HUES6 (cell line): ENCODE results near the gene PCLO.

ENCODE experiments used
- H3K27ac ChIP-seq: 2 replicates; pipeline ENCODE4 v1.7.0; 2013; ENCODE audit warnings: low read depth, mild to moderate bottlenecking, low read length, inconsistent platforms
- H3K27me3 ChIP-seq: 2 replicates; pipeline ENCODE4 v1.6.1; 2013; ENCODE audit warnings: low read length; ENCODE audit not compliant: control insufficient read depth, insufficient read depth
- H3K36me3 ChIP-seq: 2 replicates; pipeline ENCODE4 v1.6.1; 2013; ENCODE audit warnings: low read length; ENCODE audit not compliant: control insufficient read depth, insufficient read depth
- H3K4me1 ChIP-seq: 2 replicates; pipeline ENCODE4 v1.6.1; 2013; ENCODE audit warnings: low read length; ENCODE audit not compliant: control insufficient read depth, insufficient read depth
- H3K4me3 ChIP-seq: 2 replicates; pipeline ENCODE4 v1.5.1; 2013; ENCODE audit warnings: low read depth, low read length
- H3K9ac ChIP-seq: one replicate; pipeline ENCODE4 v1.6.1; 2013; ENCODE audit warnings: mild to moderate bottlenecking, low read length
- H3K9me3 ChIP-seq: 2 replicates; pipeline ENCODE4 v1.6.1; 2013; ENCODE audit warnings: low read depth, low read length; ENCODE audit not compliant: control insufficient read depth, insufficient read depth

Gene PCLO

DNA sequence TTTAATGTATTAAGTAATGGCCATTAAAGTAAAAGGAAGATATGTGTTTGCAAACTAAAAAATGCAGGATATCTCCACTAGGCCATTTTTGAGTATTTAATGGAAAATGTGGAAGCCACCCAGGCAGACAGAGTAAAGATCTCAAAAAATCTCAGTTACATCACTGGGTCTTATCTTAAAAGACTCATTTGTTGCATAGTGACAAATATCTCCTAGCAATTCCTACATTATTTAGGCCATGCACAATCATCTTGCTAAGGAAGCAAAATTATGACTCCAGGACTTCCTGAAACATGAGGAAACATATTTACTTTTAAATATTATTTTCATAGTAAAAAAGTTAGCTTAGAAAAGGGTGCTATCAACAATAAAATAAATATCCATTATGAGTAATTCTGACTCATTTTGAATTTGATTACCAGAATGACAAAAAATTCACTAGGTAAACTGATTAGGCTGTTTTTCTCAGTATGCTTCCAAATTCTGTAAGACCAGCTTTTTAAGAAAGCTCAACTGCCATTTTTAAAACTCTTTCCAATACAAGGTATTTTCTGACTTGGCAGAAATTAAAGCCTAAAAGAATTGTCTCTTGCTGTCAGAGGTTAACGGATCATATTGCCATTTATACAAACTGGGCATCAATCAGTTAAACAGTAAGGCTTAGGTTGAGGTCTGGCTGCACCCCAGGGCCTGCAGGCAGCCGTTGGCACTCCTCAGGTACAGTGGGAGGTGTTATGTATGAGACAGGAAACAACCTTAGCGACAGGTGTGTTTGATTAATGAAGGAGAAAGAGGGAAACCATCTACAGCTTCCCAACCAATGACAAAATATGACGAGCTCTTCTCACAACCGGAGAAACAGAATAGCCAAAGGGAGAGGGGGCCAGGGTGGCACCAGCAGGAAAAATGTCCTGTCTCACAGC is 31.8 kb downstream of the PCLO start:
- Histone ChIP-seq H3K36me3 (no peaks in the 10 kb centered on the region), H3K9ac (no peak overlapping the region), H3K27me3 (no peaks in the 10 kb centered on the region), H3K4me1 (no peaks in the 10 kb centered on the region), H3K27ac (no peak overlapping the region), H3K9me3 (no peaks in the 10 kb centered on the region), H3K4me3 (no peak overlapping the region)

- no peaks in the 10 kb centered on the region for H3K9me3 ChIP-seq
- H3K27me3 ChIP-seq: no peaks in the 10 kb centered on the region
- no peak overlapping the region for H3K27ac ChIP-seq
- no peaks in the 10 kb centered on the region for H3K36me3 ChIP-seq
- H3K4me3 ChIP-seq: no peak overlapping the region
- H3K9ac ChIP-seq: no peak overlapping the region
- H3K4me1 ChIP-seq: no peaks in the 10 kb centered on the region
Observed at GRCh38 chr7:83130191-83130590, 32.5 kb downstream of the PCLO start.

GRCh38 chr7:83119494-83119893 is 43.2 kb downstream of the PCLO start:
- Histone ChIP-seq H3K4me3 (no peak overlapping the region), H3K9ac (no peak overlapping the region), H3K27me3 (no peaks in the 10 kb centered on the region), H3K27ac (no peak overlapping the region), H3K36me3 (no peaks in the 10 kb centered on the region), H3K9me3 (peaks cover 12% of the 10 kb centered on the region; the same call in 1 of the 2 replicates), H3K4me1 (peaks cover 15% of the 10 kb centered on the region)

- H3K27me3 ChIP-seq: no peaks in the 10 kb centered on the region
- H3K4me1 ChIP-seq: peaks cover 15% of the 10 kb centered on the region
- no peaks in the 10 kb centered on the region for H3K36me3 ChIP-seq
- H3K9ac ChIP-seq: no peak overlapping the region
- no peak overlapping the region for H3K4me3 ChIP-seq
- H3K27ac ChIP-seq: no peak overlapping the region
- H3K9me3 ChIP-seq: 0 out of 2 replicates have a peak, but pooled peaks cover 9% of the 10 kb centered on the region
Observed at GRCh38 chr7:83119026-83119382, 43.7 kb downstream of the PCLO start.

DNA sequence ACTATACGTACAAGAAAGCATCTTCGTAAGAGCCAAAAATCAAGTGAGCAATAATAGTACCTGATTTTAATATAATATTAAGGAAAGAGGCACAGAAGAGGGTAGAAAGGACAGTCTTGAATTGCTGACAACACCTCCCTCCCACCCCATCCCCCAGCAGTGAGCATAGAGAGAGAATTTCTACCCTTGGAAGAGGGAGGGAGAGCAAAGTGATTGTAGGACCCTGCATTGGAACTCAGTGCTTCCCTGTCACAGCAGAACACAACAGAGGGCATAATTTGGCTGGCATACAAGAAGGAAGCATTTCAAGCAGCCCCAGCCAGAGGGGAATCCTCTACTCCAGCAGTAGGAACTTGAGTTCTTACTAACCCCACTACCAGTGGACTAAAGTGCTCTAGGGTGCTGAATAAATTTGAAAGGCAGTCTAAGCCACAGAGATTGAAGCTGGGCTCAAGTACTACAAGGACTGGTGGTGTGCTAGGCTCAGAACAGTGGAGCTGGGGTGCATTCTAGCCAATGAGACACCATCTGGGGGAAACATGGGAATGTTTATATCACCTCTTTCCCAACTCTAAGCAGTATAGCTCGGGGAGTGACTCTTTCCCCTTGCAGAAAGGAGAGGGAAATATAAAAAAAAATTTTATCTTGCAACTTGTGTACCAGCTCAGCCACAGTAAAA is 44.2 kb downstream of the PCLO start:
- H3K27ac ChIP-seq: no peak overlapping the region
- H3K4me3 ChIP-seq: no peak overlapping the region
- H3K4me1 ChIP-seq: peaks cover 15% of the 10 kb centered on the region
- H3K27me3 ChIP-seq: no peaks in the 10 kb centered on the region
- 0 out of 2 replicates have a peak, but pooled peaks cover 7% of the 10 kb centered on the region for H3K9me3 ChIP-seq
- H3K36me3 ChIP-seq: no peaks in the 10 kb centered on the region
- H3K9ac ChIP-seq: no peak overlapping the region

GRCh38 chr7:83117466-83117865 is 45.2 kb downstream of the PCLO start:
- no peak overlapping the region for H3K27ac ChIP-seq
- H3K36me3 ChIP-seq: no peaks in the 10 kb centered on the region
- H3K4me1 ChIP-seq: peaks cover 15% of the 10 kb centered on the region
- no peak overlapping the region for H3K9ac ChIP-seq
- H3K4me3 ChIP-seq: no peak overlapping the region
- no peaks in the 10 kb centered on the region for H3K27me3 ChIP-seq
- 0 out of 2 replicates have a peak, but pooled peaks cover 3% of the 10 kb centered on the region for H3K9me3 ChIP-seq

DNA sequence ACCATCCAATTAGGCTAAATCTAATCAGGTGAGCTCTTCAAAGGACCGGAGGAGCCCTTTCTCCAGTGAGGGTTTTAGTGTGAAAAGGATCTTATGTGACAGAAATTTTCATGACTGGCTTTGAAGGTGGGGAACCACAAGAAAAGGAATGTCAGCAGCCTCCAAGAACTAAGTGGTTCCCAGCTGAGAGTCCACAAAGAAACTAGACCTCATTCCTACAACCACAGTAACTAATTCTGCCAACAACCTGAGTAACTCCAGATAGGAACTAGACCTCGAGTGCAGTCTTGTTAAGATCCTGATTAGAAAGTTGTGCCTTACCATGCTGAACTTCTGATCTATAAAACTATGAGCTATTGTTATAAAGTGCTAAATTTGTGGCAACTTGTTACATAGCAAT is 51.3 kb downstream of the PCLO start:
- no peak overlapping the region for H3K27ac ChIP-seq
- H3K9ac ChIP-seq: no peak overlapping the region
- no peaks in the 10 kb centered on the region for H3K9me3 ChIP-seq
- H3K4me3 ChIP-seq: no peak overlapping the region
- no peaks in the 10 kb centered on the region for H3K4me1 ChIP-seq
- no peaks in the 10 kb centered on the region for H3K36me3 ChIP-seq
- no peaks in the 10 kb centered on the region for H3K27me3 ChIP-seq

GRCh38 chr7:83109352-83109751 is 53.3 kb downstream of the PCLO start:
- Histone ChIP-seq H3K27me3 (no peaks in the 10 kb centered on the region), H3K9me3 (no peaks in the 10 kb centered on the region), H3K4me3 (no peak overlapping the region), H3K9ac (no peak overlapping the region), H3K4me1 (no peaks in the 10 kb centered on the region), H3K27ac (no peak overlapping the region), H3K36me3 (no peaks in the 10 kb centered on the region)

DNA sequence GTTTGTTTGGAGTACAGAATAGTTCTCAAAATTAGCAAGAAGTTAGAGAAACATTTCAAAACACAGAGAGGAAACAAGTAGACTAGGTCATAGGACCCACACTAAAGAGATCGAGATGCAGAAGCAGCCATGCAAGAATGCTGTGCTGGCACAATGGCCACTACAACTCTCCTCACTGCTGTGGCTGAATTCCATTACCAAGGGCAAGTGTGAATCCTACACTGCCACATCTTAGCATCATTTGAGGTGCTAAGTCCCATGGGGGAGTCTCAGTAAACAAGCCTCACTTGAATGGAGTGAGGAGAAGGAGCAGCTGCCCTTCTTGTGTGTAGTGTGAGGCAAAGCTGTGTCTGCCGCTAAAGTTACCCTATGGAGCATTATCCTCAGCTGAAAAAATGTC is 56.7 kb downstream of the PCLO start:
- no peaks in the 10 kb centered on the region for H3K4me1 ChIP-seq

DNA sequence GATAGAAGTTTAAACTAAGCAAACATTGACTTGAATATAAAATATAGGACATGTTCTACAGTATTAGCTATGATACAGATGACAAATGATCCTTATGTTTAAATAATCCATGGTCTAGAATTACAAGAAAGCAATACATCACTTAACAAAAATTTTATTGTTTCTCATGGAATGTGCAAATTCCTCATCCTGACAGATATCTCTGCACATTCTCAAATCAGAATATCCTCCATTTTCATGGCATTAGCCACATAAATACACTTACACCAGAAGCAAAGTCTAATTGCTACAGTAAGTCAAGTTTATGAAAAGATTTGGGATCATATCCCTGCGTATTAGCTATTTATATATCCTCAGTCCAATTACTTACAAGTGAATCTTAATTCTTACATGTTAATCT is 57.6 kb downstream of the PCLO start:
- Histone ChIP-seq H3K4me1 (no peaks in the 10 kb centered on the region), H3K27ac (no peak overlapping the region), H3K36me3 (no peaks in the 10 kb centered on the region), H3K27me3 (no peaks in the 10 kb centered on the region), H3K4me3 (no peak overlapping the region), H3K9ac (no peak overlapping the region), H3K9me3 (no peaks in the 10 kb centered on the region)

More for the DNA sequence above, 56.7 kb downstream of the PCLO start:
- no peaks in the 10 kb centered on the region for H3K27me3 ChIP-seq
- H3K27ac ChIP-seq: no peak overlapping the region
- H3K36me3 ChIP-seq: no peaks in the 10 kb centered on the region
- no peak overlapping the region for H3K9ac ChIP-seq
- H3K9me3 ChIP-seq: no peaks in the 10 kb centered on the region
- no peak overlapping the region for H3K4me3 ChIP-seq

- H3K9ac ChIP-seq: no peak overlapping the region
- no peak overlapping the region for H3K27ac ChIP-seq
- no peaks in the 10 kb centered on the region for H3K4me1 ChIP-seq
- no peaks in the 10 kb centered on the region for H3K36me3 ChIP-seq
- H3K27me3 ChIP-seq: no peaks in the 10 kb centered on the region
- no peaks in the 10 kb centered on the region for H3K9me3 ChIP-seq
- no peak overlapping the region for H3K4me3 ChIP-seq
Observed at GRCh38 chr7:83101530-83101929, 61.2 kb downstream of the PCLO start.
